Astrocyte (in vitro differentiated cells and primary cell): ENCODE measurements around the gene TWSG1. TPM values are rescaled to one million over a fixed set of nuclear protein-coding genes. Genes with fewer than 3 reads are reported as not detected.
A peak's percentile ranks its signal among the peaks of the same experiment; 100 is the strongest.
"Not testable (repeated sequence)": the region's sequence is repeated elsewhere in the genome, so short reads cannot be mapped to it uniquely, and the experiment has no call there.

ENCODE experiments used
- DNase-seq: peaks from one replicate; pipeline ENCODE4 v3.0.0-alpha.2; 2010; ENCODE audit warnings: low read depth
- FAIRE-seq: peaks from 2 replicates; lab custom pipeline; 2011; peaks lifted over from hg19 to GRCh38; lab: Jason Lieb, UNC
- H2AFZ ChIP-seq: 2 replicates; pipeline ENCODE4 v1.6.0; 2012; ENCODE audit warnings: low read depth, low read length, inconsistent platforms
- H3K27ac ChIP-seq: 2 replicates; pipeline ENCODE4 v1.5.1; 2011; ENCODE audit warnings: low read depth, low read length, inconsistent platforms
- H3K27me3 ChIP-seq: 2 replicates; pipeline ENCODE4 v1.6.0; 2011; ENCODE audit warnings: low read length, inconsistent platforms; ENCODE audit not compliant: insufficient read depth
- H3K36me3 ChIP-seq: 2 replicates; pipeline ENCODE4 v1.5.1; 2011; ENCODE audit warnings: low read length, inconsistent platforms; ENCODE audit not compliant: insufficient read depth
- H3K4me1 ChIP-seq: 2 replicates; pipeline ENCODE4 v1.5.1; 2011; ENCODE audit warnings: low read length, inconsistent platforms; ENCODE audit not compliant: insufficient read depth
- H3K4me2 ChIP-seq: 2 replicates; pipeline ENCODE4 v1.6.0; 2012; ENCODE audit warnings: low read length, inconsistent platforms
- H3K4me3 ChIP-seq: 2 replicates; pipeline ENCODE4 v1.5.1; 2011; ENCODE audit warnings: low read depth, mild to moderate bottlenecking, low read length, inconsistent platforms; ENCODE audit not compliant: insufficient read depth
- H3K79me2 ChIP-seq: 2 replicates; pipeline ENCODE4 v1.6.0; 2012; ENCODE audit warnings: mild to moderate bottlenecking, low read length, inconsistent platforms; ENCODE audit not compliant: insufficient read depth
- H3K9ac ChIP-seq: 2 replicates; pipeline ENCODE4 v1.6.0; 2012; ENCODE audit warnings: mild to moderate bottlenecking, low read length, inconsistent platforms
- H3K9me3 ChIP-seq: 2 replicates; pipeline ENCODE4 v1.5.1; 2012; ENCODE audit warnings: low read depth, mild to moderate bottlenecking, low read length, inconsistent platforms; ENCODE audit not compliant: insufficient read depth
- H4K20me1 ChIP-seq: 2 replicates; pipeline ENCODE4 v1.6.0; 2012; ENCODE audit warnings: low read length, inconsistent platforms; ENCODE audit not compliant: insufficient read depth
- H3K27ac Mint-ChIP-seq: one replicate; pipeline ENCODE4 v1.8.0; 2021; ENCODE audit warnings: mild to moderate bottlenecking, mixed read lengths; ENCODE audit not compliant: unreplicated experiment
- H3K27me3 Mint-ChIP-seq: one replicate; pipeline ENCODE4 v1.8.0; 2021; ENCODE audit warnings: low read depth, mixed read lengths; ENCODE audit not compliant: unreplicated experiment
- H3K36me3 Mint-ChIP-seq: one replicate; pipeline ENCODE4 v1.8.0; 2021; ENCODE audit warnings: low read depth, mixed read lengths; ENCODE audit not compliant: unreplicated experiment
- H3K4me1 Mint-ChIP-seq: one replicate; pipeline ENCODE4 v1.8.0; 2021; ENCODE audit warnings: low read depth, mixed read lengths; ENCODE audit not compliant: unreplicated experiment
- H3K4me3 Mint-ChIP-seq: one replicate; pipeline ENCODE4 v1.8.0; 2021; ENCODE audit warnings: mild to moderate bottlenecking, moderate library complexity, mixed read lengths; ENCODE audit not compliant: unreplicated experiment
- H3K9me3 Mint-ChIP-seq: one replicate; pipeline ENCODE4 v1.8.0; 2021; ENCODE audit warnings: mild to moderate bottlenecking, mixed read lengths; ENCODE audit not compliant: unreplicated experiment
- EZH2 ChIP-seq: IDR thresholded peaks from 2 replicates; pipeline ENCODE4 v1.6.1; 2012; ENCODE audit warnings: mild to moderate bottlenecking, low read length, inconsistent platforms; ENCODE audit not compliant: insufficient read depth
- total RNA-seq: library from RNA; stranded (reverse); gene quantifications from 2 replicates; pipeline ENCODE4 v1.2.1, GENCODE V29; 2021
- TF ChIP-seq, protein P1 (sequence below): IDR thresholded peaks from 2 replicates; pipeline ENCODE4 v1.5.1; 2011; ENCODE audit warnings: low read depth, mild to moderate bottlenecking, inconsistent platforms, low read length, moderate library complexity; ENCODE audit not compliant: insufficient read depth

The TWSG1 gene
- total RNA-seq, 1 donor from 2014 or later: 48.4 TPM

DNA sequence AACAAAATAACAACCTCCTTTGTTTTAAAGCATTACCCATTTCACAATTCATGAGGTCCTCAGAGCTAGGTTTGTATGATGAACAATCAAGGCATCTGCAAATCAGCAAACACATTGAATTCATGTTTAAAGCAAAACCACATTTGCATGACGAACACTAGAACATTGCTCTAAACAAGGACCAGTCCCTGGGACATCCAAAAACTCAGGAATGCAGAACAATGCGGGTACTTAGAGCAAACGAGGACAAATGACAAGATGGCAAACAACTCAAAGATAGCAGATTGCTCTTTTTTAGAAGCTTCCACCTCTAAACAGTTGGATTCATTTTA is 95.1 kb downstream of the TWSG1 start:
- Mint-ChIP-seq H3K4me1 (no peaks in the 10 kb centered on the region), H3K9me3 (no peaks in the 10 kb centered on the region), H3K4me3 (no peak overlapping the region), H3K27ac (no peak overlapping the region), H3K27me3 (no peaks in the 10 kb centered on the region), H3K36me3 (no peaks in the 10 kb centered on the region)
- no peak for TF ChIP-seq EZH2
- TF ChIP-seq, protein P1, sequence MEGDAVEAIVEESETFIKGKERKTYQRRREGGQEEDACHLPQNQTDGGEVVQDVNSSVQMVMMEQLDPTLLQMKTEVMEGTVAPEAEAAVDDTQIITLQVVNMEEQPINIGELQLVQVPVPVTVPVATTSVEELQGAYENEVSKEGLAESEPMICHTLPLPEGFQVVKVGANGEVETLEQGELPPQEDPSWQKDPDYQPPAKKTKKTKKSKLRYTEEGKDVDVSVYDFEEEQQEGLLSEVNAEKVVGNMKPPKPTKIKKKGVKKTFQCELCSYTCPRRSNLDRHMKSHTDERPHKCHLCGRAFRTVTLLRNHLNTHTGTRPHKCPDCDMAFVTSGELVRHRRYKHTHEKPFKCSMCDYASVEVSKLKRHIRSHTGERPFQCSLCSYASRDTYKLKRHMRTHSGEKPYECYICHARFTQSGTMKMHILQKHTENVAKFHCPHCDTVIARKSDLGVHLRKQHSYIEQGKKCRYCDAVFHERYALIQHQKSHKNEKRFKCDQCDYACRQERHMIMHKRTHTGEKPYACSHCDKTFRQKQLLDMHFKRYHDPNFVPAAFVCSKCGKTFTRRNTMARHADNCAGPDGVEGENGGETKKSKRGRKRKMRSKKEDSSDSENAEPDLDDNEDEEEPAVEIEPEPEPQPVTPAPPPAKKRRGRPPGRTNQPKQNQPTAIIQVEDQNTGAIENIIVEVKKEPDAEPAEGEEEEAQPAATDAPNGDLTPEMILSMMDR: no peak
- no peak overlapping the region for H3K9ac ChIP-seq
- no peaks in the 10 kb centered on the region for H3K79me2 ChIP-seq
- no peaks in the 10 kb centered on the region for H3K4me1 ChIP-seq
- no peak overlapping the region for H2AFZ ChIP-seq
- no peak overlapping the region for H3K4me3 ChIP-seq
- no peaks in the 10 kb centered on the region for H4K20me1 ChIP-seq
- no peak overlapping the region for H3K27ac ChIP-seq
- H3K27me3 ChIP-seq: no peaks in the 10 kb centered on the region
- FAIRE-seq (peak; percentile 68), DNase-seq (no peak)
- H3K4me2 ChIP-seq: no peak overlapping the region
- no peaks in the 10 kb centered on the region for H3K36me3 ChIP-seq
- no peaks in the 10 kb centered on the region for H3K9me3 ChIP-seq

DNA sequence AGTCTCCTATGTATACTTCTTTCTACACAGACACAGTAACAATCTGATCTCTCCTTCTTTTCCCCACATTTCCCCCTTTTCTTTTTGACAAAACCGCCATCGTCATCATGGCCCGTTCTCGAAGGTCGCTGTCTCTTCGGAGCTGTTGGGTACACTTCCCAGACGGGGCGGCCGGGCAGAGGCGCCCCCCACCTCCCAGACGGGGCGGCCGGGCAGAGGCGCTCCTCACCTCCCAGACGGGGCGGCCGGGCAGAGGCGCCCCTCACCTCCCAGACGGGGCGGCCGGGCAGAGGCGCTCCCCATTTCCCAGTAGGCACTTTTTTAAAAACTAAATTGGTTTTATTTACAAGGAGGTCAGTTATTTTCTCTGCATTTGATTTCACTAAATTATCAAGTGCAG is 95.7 kb downstream of the TWSG1 start:
- H3K4me3 ChIP-seq, H3K4me1 ChIP-seq, DNase-seq, FAIRE-seq, H3K36me3 ChIP-seq, H3K4me1 Mint-ChIP-seq, H3K9me3 Mint-ChIP-seq, H3K27me3 Mint-ChIP-seq, H3K9ac ChIP-seq, H3K36me3 Mint-ChIP-seq, H4K20me1 ChIP-seq, H3K27ac ChIP-seq, H3K27me3 ChIP-seq, H2AFZ ChIP-seq, H3K9me3 ChIP-seq, H3K4me2 ChIP-seq, H3K27ac Mint-ChIP-seq, H3K79me2 ChIP-seq, H3K4me3 Mint-ChIP-seq: not testable (repeated sequence)

DNA sequence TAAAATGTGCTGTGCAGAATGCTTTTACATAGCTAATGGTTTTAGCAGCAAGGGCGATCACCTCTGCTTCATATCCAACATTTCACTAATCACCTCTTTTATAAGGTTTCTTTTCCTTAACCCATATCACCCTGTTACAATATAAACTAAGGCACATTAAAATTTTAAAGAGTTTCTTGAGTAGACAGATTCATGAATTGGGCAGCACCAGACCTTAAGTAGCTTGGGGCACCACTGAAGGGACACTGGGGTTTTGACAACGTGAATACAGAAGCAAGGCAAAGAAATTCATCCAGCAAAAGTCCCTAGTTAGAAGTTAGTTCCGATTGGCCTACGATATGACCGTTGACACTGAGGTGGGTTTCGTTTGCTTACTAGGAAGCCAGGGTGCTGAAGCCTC is 96.7 kb downstream of the TWSG1 start:
- H3K4me1 Mint-ChIP-seq: no peaks in the 10 kb centered on the region
- Histone ChIP-seq H3K9me3 (no peaks in the 10 kb centered on the region), H3K79me2 (no peaks in the 10 kb centered on the region), H3K36me3 (no peaks in the 10 kb centered on the region), H3K4me1 (no peaks in the 10 kb centered on the region), H4K20me1 (no peaks in the 10 kb centered on the region), H3K27ac (no peak overlapping the region), H3K4me2 (no peak overlapping the region), H3K27me3 (no peaks in the 10 kb centered on the region), H3K9ac (no peak overlapping the region), H2AFZ (no peak overlapping the region), H3K4me3 (no peak overlapping the region)
- H3K4me3 Mint-ChIP-seq: no peak overlapping the region
- TF ChIP-seq, protein P1: no peak
- TF ChIP-seq EZH2: no peak
- DNase-seq (no peak), FAIRE-seq (no peak)
- no peaks in the 10 kb centered on the region for H3K36me3 Mint-ChIP-seq
- H3K9me3 Mint-ChIP-seq: no peaks in the 10 kb centered on the region
- no peak overlapping the region for H3K27ac Mint-ChIP-seq
- no peaks in the 10 kb centered on the region for H3K27me3 Mint-ChIP-seq

DNA sequence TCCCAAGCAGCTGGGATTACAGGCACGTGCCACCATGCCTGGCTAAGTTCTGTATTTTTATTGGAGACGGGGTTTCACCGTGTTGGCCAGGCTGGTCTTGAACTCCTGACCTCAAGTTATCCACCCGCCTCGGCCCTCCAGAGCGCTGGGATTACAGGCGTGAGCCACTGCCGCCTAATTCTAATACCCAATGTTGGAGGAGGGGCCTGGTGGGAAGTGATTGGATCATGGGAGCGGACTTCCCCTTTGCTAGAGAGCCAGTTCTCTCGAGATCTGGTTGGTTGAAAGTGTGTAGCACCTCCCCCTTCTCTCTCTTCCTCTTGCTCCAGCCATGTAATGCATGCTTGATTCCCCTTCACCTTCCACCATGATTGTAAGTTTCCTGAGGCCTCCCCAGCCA is 98.5 kb downstream of the TWSG1 start:
- not testable (repeated sequence) for H3K27ac ChIP-seq, H3K4me1 Mint-ChIP-seq, H4K20me1 ChIP-seq, H3K9me3 Mint-ChIP-seq, H3K27ac Mint-ChIP-seq, H3K4me2 ChIP-seq, H3K27me3 ChIP-seq, H3K4me3 ChIP-seq, H2AFZ ChIP-seq, DNase-seq, FAIRE-seq, H3K9me3 ChIP-seq, H3K36me3 Mint-ChIP-seq, H3K4me1 ChIP-seq, H3K36me3 ChIP-seq, H3K9ac ChIP-seq, H3K79me2 ChIP-seq, H3K27me3 Mint-ChIP-seq
- H3K4me3 Mint-ChIP-seq: peak overlapping the region; percentile 17
